ENCODE data around the gene WNT3A.
"Not testable (repeated sequence)": the region's sequence is repeated elsewhere in the genome, so short reads cannot be mapped to it uniquely, and the experiment has no call there.

WNT3A gene

DNA sequence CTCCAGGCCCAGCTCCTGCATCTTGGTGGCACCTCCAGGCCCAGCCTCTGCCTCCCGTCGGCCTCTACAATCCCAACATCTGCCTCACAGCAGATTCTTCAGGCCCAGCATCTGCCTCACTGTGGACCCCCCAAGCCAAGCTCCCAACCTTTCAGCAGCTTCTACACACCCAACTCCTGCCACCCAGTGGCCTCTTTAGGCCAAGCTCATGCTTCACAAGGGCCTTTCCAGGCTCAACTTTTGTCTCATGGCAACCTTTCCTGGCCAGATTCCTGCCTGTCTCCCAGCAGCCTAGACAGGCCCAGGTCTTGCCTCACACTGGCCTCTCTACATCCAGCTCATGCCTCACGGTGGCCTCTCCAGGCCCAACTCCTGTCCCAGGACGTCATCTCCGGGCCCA is 39.0 kb upstream of the WNT3A start:
- DNase-seq; H3K27ac ChIP-seq; H3K27me3 ChIP-seq (replicated peaks); H3K4me3 ChIP-seq (ENCODE audit: low read depth, low read length); in situ Hi-C loops (cut with HindIII; ENCODE audit: low pct_ligation_motif_present, low sequenced_read_pairs); H3K36me3 ChIP-seq (replicated peaks): not testable (repeated sequence)
- TF ChIP-seq, protein P1, sequence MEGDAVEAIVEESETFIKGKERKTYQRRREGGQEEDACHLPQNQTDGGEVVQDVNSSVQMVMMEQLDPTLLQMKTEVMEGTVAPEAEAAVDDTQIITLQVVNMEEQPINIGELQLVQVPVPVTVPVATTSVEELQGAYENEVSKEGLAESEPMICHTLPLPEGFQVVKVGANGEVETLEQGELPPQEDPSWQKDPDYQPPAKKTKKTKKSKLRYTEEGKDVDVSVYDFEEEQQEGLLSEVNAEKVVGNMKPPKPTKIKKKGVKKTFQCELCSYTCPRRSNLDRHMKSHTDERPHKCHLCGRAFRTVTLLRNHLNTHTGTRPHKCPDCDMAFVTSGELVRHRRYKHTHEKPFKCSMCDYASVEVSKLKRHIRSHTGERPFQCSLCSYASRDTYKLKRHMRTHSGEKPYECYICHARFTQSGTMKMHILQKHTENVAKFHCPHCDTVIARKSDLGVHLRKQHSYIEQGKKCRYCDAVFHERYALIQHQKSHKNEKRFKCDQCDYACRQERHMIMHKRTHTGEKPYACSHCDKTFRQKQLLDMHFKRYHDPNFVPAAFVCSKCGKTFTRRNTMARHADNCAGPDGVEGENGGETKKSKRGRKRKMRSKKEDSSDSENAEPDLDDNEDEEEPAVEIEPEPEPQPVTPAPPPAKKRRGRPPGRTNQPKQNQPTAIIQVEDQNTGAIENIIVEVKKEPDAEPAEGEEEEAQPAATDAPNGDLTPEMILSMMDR (IDR thresholded peaks at IDR 0.05; ENCODE audit: low read depth, low read length, missing control alignments) = peak; percentile 21

DNA sequence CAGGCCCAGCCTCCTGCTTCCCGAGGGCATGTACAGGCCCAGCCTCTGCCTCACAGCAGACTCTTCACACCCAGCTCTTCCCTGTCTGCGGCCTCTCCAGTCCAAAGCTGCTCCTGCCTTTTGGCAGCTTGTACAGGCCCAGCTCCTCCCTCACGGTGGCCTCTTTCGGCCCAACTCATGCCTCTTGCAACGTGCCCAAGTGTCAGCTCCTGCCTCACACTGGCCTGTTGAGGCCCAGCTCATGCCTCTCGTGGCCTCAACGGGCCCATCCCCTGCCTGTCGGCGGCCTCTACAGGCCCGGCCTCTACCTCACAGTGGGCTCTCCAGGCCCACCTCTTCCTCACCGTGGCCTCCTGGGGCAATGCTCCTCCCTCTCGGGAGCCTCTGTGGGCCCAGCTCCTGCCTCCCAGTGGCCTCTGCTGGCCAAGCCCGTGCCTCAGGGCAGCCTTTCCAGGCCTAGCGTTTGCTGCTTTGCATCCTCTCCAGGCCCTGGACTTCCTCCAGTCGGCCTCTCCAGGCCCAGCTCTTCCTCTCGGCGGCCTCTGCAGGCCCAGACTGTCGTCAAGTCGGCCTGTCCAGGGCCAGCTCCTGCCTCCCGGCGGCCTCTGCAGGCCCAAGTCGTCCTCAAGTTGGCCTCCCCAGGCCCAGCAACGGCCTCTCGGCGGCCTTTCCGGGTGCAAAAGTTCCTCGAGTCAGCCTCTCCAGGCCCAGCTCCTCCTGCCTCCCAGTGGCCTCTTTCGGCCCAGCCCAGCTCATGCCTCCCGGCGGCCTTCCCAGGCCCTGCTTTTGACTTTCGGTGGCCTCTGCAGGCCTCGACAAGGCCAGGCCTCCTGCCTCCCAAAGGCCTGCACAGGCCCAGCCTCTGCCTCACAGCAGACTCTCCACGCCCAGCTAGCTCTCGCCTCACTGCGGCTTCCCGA is 36.5 kb upstream of the WNT3A start:
- H3K4me3 ChIP-seq (ENCODE audit: low read depth, low read length); H3K27me3 ChIP-seq (replicated peaks); H3K36me3 ChIP-seq (replicated peaks); DNase-seq; in situ Hi-C loops (cut with HindIII; ENCODE audit: low pct_ligation_motif_present, low sequenced_read_pairs); H3K27ac ChIP-seq: not testable (repeated sequence)

DNA sequence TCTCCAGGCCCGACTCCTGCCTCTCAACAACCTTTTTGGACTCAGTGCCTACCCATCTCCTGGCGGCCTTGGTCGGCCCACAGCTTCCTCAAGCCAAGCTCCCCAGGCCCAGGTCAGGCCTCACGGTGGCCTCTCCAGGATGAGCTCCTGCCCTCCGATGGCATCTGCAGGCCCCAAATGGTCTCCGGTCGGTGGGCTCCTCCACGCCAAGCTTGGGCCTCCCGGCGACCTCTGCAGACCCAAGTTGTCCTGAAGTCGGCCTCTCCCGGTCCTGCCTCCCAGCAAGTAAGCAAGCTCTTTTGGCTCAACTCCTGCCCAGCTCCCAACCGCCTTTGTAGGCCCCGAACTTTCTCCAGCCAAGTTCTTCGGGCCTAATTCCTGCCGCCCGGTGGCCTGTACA is 35.6 kb upstream of the WNT3A start:
- DNase-seq; H3K4me3 ChIP-seq (ENCODE audit: low read depth, low read length); H3K27me3 ChIP-seq (replicated peaks); H3K27ac ChIP-seq; H3K36me3 ChIP-seq (replicated peaks); in situ Hi-C loops (cut with HindIII; ENCODE audit: low pct_ligation_motif_present, low sequenced_read_pairs): not testable (repeated sequence)

DNA sequence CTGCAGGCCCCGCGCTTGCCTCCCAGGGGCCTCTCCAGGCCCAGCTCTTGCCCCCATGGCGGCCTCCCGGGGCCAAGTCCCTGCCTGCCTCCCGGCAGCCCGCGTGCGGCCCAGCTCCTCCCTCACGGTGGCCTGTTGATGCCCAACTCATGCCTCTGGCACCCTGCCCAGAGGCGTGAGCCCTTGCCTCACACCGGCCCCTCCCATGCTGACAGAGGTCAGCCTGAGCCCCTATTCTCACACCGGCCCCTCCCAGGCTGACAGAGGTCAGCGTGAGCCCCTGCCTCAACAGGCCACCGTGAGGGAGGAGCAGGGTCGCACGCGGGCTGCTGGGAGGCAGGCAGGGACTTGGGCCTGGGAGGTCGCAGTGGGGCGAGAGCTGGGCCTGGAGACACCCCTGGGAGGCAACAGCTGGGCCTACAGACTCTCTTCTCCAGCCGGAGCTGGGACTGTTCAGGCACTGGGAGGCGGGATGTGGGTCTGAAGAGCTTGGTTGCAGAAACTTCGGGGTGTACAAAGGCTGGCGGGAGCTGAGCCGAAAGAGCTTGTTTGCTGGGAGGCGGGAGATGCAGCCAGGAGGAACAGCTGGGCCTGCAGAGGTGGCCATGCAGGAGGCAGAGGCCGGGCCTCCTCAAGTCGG is 35.0 kb upstream of the WNT3A start:
- H3K4me3 ChIP-seq (ENCODE audit: low read depth, low read length); H3K36me3 ChIP-seq (replicated peaks); H3K27me3 ChIP-seq (replicated peaks); in situ Hi-C loops (cut with HindIII; ENCODE audit: low pct_ligation_motif_present, low sequenced_read_pairs); H3K27ac ChIP-seq; DNase-seq: not testable (repeated sequence)

DNA sequence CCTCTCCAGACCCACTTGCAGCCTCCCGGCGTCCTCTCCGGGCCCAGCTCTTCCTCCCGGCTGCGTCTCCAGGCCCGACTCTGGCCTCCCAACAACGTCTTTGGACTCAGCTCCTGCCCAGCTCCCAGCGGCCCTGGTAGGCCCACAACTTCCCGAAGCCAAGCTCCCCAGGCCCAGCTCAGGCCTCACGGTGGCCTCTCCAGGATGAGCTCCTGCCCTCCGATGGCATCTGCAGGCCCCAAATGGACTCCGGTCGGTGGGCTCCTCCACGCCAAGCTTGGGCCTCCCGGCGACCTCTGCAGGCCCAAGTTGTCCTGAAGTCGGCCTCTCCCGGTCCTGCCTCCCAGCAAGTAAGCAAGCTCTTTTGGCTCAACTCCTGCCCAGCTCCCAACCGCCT is 34.5 kb upstream of the WNT3A start:
- H3K27me3 ChIP-seq (replicated peaks); in situ Hi-C loops (cut with HindIII; ENCODE audit: low pct_ligation_motif_present, low sequenced_read_pairs); H3K27ac ChIP-seq; H3K4me3 ChIP-seq (ENCODE audit: low read depth, low read length); H3K36me3 ChIP-seq (replicated peaks); DNase-seq: not testable (repeated sequence)

DNA sequence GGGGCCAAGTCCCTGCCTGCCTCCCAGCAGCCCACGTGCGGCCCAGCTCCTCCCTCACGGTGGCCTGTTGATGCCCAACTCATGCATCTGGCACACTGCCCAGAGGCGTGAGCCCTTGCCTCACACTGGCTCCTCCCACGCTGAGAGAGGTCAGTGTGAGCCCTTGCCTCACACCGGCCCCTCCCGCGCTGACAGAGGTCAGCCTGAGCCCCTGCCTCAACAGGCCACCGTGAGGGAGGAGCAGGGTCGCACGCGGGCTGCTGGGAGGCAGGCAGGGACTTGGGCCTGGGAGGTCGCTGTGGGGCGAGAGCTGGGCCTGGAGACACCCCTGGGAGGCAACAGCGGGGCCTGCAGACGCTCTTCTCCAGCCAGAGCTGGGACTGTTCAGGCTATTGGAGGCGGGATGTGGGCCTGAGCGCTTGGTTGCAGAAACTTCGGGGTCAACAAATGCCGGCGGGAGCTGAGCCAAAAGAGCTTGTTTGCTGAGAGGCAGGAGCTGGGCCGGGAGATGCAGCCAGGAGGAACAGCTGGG is 33.9 kb upstream of the WNT3A start:
- H3K4me3 ChIP-seq (ENCODE audit: low read depth, low read length); H3K27me3 ChIP-seq (replicated peaks); H3K27ac ChIP-seq; in situ Hi-C loops (cut with HindIII; ENCODE audit: low pct_ligation_motif_present, low sequenced_read_pairs); H3K36me3 ChIP-seq (replicated peaks); DNase-seq: not testable (repeated sequence)

DNA sequence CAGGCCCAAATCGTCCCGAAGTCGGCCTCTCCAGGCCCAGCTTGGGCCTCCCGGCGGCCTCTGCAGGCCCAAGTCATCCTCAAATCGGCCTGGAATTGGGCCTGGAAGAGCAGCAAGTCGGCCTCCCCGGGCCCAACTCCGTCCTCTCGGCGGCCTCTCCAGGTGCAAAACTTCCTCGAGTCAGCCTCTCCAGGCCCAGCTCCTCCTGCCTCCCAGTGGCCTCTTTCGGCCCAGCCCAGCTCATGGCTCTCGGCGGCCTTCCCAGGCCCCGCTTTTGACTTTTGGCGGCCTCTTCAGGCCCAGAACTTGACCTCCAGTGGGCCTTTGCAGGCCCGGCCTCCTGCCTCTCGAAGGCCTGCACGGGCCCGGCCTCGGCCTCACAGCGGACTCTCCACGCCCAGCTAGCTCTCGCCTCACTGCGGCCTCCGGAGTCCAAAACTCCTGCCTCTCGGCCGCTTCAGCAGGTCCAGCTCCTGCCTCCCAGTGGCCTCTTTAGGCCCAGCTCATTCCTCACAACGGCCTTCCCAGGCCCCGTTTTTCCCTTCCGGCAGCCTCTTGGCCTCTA is 33.0 kb upstream of the WNT3A start:
- H3K36me3 ChIP-seq (replicated peaks); DNase-seq; in situ Hi-C loops (cut with HindIII; ENCODE audit: low pct_ligation_motif_present, low sequenced_read_pairs); H3K4me3 ChIP-seq (ENCODE audit: low read depth, low read length); H3K27me3 ChIP-seq (replicated peaks); H3K27ac ChIP-seq: not testable (repeated sequence)

DNA sequence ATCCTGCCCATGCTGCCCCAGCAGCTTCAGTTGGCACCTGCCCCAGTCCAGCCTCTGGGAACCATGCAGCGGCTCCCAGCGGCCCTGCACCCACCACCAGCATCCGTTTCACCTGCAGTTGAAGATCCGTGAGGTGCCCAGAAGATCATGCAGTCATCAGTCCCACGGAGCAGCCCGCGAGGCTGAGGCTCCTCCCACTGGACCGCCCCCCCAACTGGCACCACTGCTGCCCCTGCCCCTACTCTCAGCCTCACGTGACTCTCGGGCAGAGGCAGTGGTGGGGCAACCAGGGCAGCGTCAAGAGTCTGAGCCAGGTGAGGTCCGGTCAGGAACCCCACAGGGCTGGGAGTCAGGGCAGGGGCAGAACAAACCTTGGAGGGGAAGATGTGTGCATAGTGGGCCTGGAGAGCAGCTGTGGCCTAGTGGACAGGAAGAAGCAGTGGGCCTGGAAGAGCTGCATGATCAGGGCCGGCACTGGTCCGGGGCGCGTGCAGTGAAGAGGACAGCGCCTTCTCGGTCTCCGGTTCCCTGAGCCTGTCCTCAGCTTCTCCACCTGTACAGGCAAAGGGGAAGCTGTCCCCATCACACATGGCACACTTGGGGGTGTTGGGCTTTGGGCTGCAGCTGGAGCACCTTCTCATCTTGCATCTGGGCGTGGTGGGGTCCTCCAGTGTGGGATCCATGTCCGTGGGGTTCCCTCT is 31.1 kb upstream of the WNT3A start:
- DNase-seq; in situ Hi-C loops (cut with HindIII; ENCODE audit: low pct_ligation_motif_present, low sequenced_read_pairs); H3K4me3 ChIP-seq (ENCODE audit: low read depth, low read length); H3K27me3 ChIP-seq (replicated peaks); H3K36me3 ChIP-seq (replicated peaks); H3K27ac ChIP-seq: not testable (repeated sequence)

DNA sequence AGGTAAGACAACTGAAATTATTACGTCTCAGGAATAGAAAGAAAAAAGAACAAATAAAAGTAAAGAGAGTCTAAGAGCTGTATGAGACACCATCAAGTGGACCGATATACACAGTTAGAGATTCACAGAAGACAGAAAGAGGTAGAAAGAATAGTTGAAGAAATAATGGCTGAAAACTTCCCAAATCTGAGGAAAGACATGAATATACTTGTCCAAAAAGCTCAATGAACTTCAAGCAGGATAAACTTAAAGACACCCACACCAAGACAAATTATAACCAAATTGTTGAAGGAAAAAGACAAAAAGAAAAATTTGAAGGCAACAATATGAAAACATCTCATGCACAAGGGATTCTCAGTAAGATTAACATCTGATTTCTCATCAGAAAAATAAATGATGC is 19.6 kb upstream of the WNT3A start:
- Histone ChIP-seq H3K27me3 (replicated peaks) (no peaks in the 10 kb centered on the region), H3K36me3 (replicated peaks) (no peaks in the 10 kb centered on the region), H3K27ac (no peak overlapping the region), H3K4me3 (ENCODE audit: low read depth, low read length) (no peak overlapping the region)
- no peak for DNase-seq
- in situ Hi-C loops (cut with HindIII; ENCODE audit: low pct_ligation_motif_present, low sequenced_read_pairs) = no loop called here
- TF ChIP-seq, protein P1 (IDR thresholded peaks at IDR 0.05; ENCODE audit: low read depth, low read length, missing control alignments) = no peak

Data from brain microvascular endothelial cell (primary cell).